ENCODE data around the gene BHMT2. TPM values are rescaled to one million over a fixed set of nuclear protein-coding genes. Genes with fewer than 3 reads are reported as not detected.

The BHMT2 gene
- total and polyA plus RNA-seq, 2 of the 4 experiments (the other 2 are of a cell fraction): 0.36 to 0.60 TPM

DNA sequence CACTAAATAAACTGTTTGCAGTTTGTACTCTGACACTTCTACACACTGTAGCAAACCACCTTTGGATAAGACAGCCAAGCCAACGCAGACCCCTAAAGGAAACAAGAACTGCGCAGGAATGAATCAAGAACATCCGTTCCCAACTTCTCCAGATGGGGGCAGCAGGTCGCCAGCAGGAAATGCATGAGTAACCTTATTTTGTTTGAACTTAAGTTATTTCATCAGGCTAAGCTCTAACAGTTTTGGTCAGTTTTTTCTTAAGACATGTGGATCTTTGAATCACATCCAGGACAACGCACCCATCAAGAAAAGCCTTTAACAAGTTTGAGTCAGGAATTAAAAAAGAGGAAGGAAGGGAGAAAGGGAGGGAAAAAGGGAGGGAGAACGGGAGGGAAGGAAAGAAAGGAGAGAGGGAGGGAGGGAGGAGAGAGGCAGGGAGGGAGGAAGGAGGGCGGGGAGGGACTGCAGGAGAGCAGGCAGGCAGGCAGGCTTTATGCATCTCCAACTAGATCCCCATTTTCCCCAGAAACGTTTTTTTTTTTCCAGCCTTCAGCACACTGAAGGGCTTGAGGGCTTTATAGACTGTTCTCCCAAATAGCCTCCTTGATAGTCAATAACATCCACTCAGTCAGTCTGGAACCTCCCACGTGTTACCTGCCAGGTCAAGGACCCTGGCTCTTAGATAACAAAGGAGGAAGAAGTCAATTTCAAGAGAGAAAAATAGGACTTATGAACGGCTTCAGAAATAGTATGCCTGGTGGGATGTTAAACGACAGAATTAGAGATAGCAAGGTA lies 64.3 kb downstream of the BHMT2 start:
- in situ Hi-C loops (cut with MboI; ENCODE audit: low sequenced_read_pairs) (loop anchor here (5.0 to 10.0 kb wide), 3 partner anchors 107 to 333 kb away; no protein-coding TSS in a partner anchor), dilution Hi-C loops (cut with HindIII; ENCODE audit: low sequenced_read_pairs, unreplicated experiment) (no loop called here), intact Hi-C loops (cut with micrococcal nuclease) (loop anchor here (1.0 to 5.0 kb wide), 8 partner anchors 67 to 948 kb away; no protein-coding TSS in a partner anchor)
- Histone ChIP-seq H2AK5ac (ENCODE audit: low read depth, low read length) (no peak overlapping the region), H3K4me3 (ENCODE audit: insufficient read depth, low read depth, low read length) (peak overlapping the region; percentile 31), H2BK5ac (ENCODE audit: low read depth, low read length, poor library complexity, severe bottlenecking) (peak overlapping the region; percentile 63), H3K36me3 (ENCODE audit: control insufficient read depth, insufficient read depth, low read length) (no peaks in the 10 kb centered on the region), H3K9me1 (ENCODE audit: insufficient read depth, low read length) (no peaks in the 10 kb centered on the region), H3K4me2 (ENCODE audit: low read depth, low read length) (peak overlapping the region; percentile 86), H3K27ac (ENCODE audit: insufficient read depth, low read length) (peak overlapping the region; percentile 60; the same call in 1 of the 2 replicates), H4K20me1 (ENCODE audit: insufficient read depth, low read length) (no peaks in the 10 kb centered on the region), H3K18ac (ENCODE audit: low read depth, low read length) (peak overlapping the region; percentile 36; the same call in 1 of the 2 replicates), H3K23ac (ENCODE audit: low read depth, low read length) (0 out of 2 replicates have a peak overlapping the region, but pooled peaks have one; percentile 54), H2BK15ac (ENCODE audit: low read depth, low read length) (peak overlapping the region; percentile 8; the same call in 2 of the 3 replicates), H3K9ac (ENCODE audit: low read depth, low read length) (peak overlapping the region; percentile 56), H3K4ac (ENCODE audit: low read depth, low read length) (peak overlapping the region; percentile 68; the same call in 1 of the 2 replicates), H4K5ac (ENCODE audit: low read depth, low read length) (peak overlapping the region; percentile 5), H3K56ac (ENCODE audit: extremely low read depth, insufficient read depth, low read length) (peak overlapping the region; percentile 51), H2AFZ (replicated peaks; ENCODE audit: low read length, poor library complexity) (peak overlapping the region; percentile 69), H4K8ac (ENCODE audit: low read depth in 2 of 2, low read length in 2 of 2) (peak overlapping the region; percentile 26 to 89; a peak in 3 of 4 replicates), H4K91ac (ENCODE audit: insufficient read depth, low read depth, low read length) (peak overlapping the region; percentile 91), H3K79me1 (ENCODE audit: low read depth in 1 of 2, low read length in 2 of 2) (no peaks in the 10 kb centered on the region), H3K14ac (replicated peaks; ENCODE audit: low read depth, low read length) (peak overlapping the region; percentile 65; the same call in 1 of the 2 replicates), H2BK20ac (ENCODE audit: low read depth, low read length) (peak overlapping the region; percentile 89), H3K4me1 (ENCODE audit: control insufficient read depth, insufficient read depth, low read length) (no peaks in the 10 kb centered on the region), H3K27me3 (ENCODE audit: control insufficient read depth, insufficient read depth, low read length) (peaks cover 13% of the 10 kb centered on the region), H2AK9ac (replicated peaks; ENCODE audit: low read depth, low read length, poor library complexity) (no peak overlapping the region), H3K9me3 (ENCODE audit: control insufficient read depth, insufficient read depth, low read length) (no peaks in the 10 kb centered on the region), H2BK120ac (ENCODE audit: low read depth, low read length) (peak overlapping the region; percentile 93)
- ChIA-PET CTCF (interaction anchor here (0.5 to 4.0 kb wide), 24 partner anchors 9 to 1207 kb away, joined by 3 to 115 read pairs (median 4); partner anchors contain the start of gene JMY), POLR2A (ENCODE audit: unreplicated experiment) (interaction anchor here (1.0 kb wide), 1 partner anchor 114 kb away, joined by 3 read pairs; no protein-coding TSS in a partner anchor)
- TF ChIP-seq MXI1 (IDR thresholded peaks at IDR 0.05; ENCODE audit: borderline replicate concordance, low read depth, low read length) (peak; percentile 35; the same call in 1 of the 2 replicates), CEBPB (IDR thresholded peaks at IDR 0.05; ENCODE audit: low read depth, low read length) (peak; percentile 57; the same call in 1 of the 2 replicates), CTCF (conservative IDR thresholded peaks at IDR 0.05; ENCODE audit: low read depth, low read length) (peak; percentile 86), MAZ (IDR thresholded peaks at IDR 0.05; ENCODE audit: borderline replicate concordance, low read depth, low read length) (0 out of 2 replicates have a peak, but pooled peaks have one; percentile 26), SMC3 (IDR thresholded peaks at IDR 0.05; ENCODE audit: low read depth, low read length) (peak; percentile 71), RAD21 (IDR thresholded peaks at IDR 0.05; ENCODE audit: low read length) (peak; percentile 79), RFX5 (IDR thresholded peaks at IDR 0.05; ENCODE audit: low read depth, low read length) (no peak)
- TF ChIP-seq, protein P1, sequence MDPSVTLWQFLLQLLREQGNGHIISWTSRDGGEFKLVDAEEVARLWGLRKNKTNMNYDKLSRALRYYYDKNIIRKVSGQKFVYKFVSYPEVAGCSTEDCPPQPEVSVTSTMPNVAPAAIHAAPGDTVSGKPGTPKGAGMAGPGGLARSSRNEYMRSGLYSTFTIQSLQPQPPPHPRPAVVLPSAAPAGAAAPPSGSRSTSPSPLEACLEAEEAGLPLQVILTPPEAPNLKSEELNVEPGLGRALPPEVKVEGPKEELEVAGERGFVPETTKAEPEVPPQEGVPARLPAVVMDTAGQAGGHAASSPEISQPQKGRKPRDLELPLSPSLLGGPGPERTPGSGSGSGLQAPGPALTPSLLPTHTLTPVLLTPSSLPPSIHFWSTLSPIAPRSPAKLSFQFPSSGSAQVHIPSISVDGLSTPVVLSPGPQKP (IDR thresholded peaks at IDR 0.05; ENCODE audit: borderline replicate concordance, low read depth, low read length): no peak
- ATAC-seq (ENCODE audit: low read depth) (peak; percentile 94), DNase-seq (peak; percentile 88)
- no CpG with 5 or more reads among the region's 11 CpGs for WGBS, 2 experiments (ENCODE audit: extremely low coverage in 2 of 2, insufficient read length in 1 of 2)
- no TSS peak for BruUV-seq (replicated peaks)

Data from IMR-90 (cell line).